Astrocyte of the spinal cord (primary cell): ENCODE results near the gene ADNP2.

Experiments
- DNase-seq: peaks from one replicate; pipeline ENCODE4 v3.0.0; 2011; ENCODE audit warnings: low read depth, low spot score
- H3K4me3 ChIP-seq: 2 replicates; pipeline ENCODE4 v1.5.1; 2011; ENCODE audit warnings: low read depth, mild to moderate bottlenecking, low read length, moderate library complexity
- CTCF ChIP-seq: IDR thresholded peaks from 2 replicates; pipeline ENCODE4 v1.5.1; 2012; ENCODE audit warnings: low read depth, mild to moderate bottlenecking, low read length, inconsistent platforms
- in situ Hi-C: cut with HindIII; loops from 2 replicates; pipeline ENCODE4 v1.10.0; 2017; ENCODE audit warnings: low sequenced_read_pairs

The ADNP2 gene

GRCh38 chr18:80104364-80104779 lies 4.7 kb upstream of the ADNP2 start:
- no peak for DNase-seq
- H3K4me3 ChIP-seq: no peak overlapping the region
- no peak for TF ChIP-seq CTCF
- in situ Hi-C loops: no loop called here

- no peak overlapping the region for H3K4me3 ChIP-seq
- no peak for TF ChIP-seq CTCF
- in situ Hi-C loops: no loop called here
- DNase-seq: no peak
These were observed 3.5 kb upstream of the ADNP2 start for GRCh38 chr18:80105369-80106167.

GRCh38 chr18:80106482-80107051 lies 2.5 kb upstream of the ADNP2 start:
- DNase-seq: no peak
- in situ Hi-C loops: no loop called here
- no peak for TF ChIP-seq CTCF
- no peak overlapping the region for H3K4me3 ChIP-seq

- TF ChIP-seq CTCF: no peak
- in situ Hi-C loops: no loop called here
- no peak overlapping the region for H3K4me3 ChIP-seq
These were observed 1.6 kb upstream of the ADNP2 start for GRCh38 chr18:80107426-80107825.

GRCh38 chr18:80108121-80108536 lies 933 bp upstream of the ADNP2 start:
- in situ Hi-C loops: no loop called here
- DNase-seq: no peak
- H3K4me3 ChIP-seq: no peak overlapping the region
- TF ChIP-seq CTCF: no peak

More at GRCh38 chr18:80107426-80107825, 1.6 kb upstream of the ADNP2 start:
- DNase-seq: no peak

- DNase-seq: peak; percentile 48
- no peak for TF ChIP-seq CTCF
- in situ Hi-C loops: no loop called here
These were observed 615 bp downstream of the ADNP2 start for GRCh38 chr18:80109676-80110078.

More at GRCh38 chr18:80109676-80110078, 615 bp downstream of the ADNP2 start:
- H3K4me3 ChIP-seq: peak overlapping the region; percentile 82
